Right lobe of liver (tissue), 4 donors: ENCODE data around the gene BEGAIN.

Source experiments
- POLR2A ChIP-seq: fragments of 450-650 bp; IDR thresholded peaks from one replicate; pipeline ENCODE4 v1.6.1; 2017; ENCODE audit warnings: antibody characterized with exemption, mild to moderate bottlenecking
- TF ChIP-seq, protein P1 (sequence below), 4 donors: fragments of 200-600 bp in 3 of 4; fragments of 450-650 bp in 1 of 4; IDR thresholded peaks; one replicate each; pipeline versions ENCODE4 v1.5.1 to v1.8.0; 2016 to 2022; ENCODE audit warnings: antibody characterized with exemption in 4 of 4, mild to moderate bottlenecking in 2 of 4
- donor health status: DM: no; HTN: no; CAD: no.
- donor health status: DM: no; HTN: no; CAD: no.
- donor health status: DM: no; HTN: yes; CAD: no.

DNA sequence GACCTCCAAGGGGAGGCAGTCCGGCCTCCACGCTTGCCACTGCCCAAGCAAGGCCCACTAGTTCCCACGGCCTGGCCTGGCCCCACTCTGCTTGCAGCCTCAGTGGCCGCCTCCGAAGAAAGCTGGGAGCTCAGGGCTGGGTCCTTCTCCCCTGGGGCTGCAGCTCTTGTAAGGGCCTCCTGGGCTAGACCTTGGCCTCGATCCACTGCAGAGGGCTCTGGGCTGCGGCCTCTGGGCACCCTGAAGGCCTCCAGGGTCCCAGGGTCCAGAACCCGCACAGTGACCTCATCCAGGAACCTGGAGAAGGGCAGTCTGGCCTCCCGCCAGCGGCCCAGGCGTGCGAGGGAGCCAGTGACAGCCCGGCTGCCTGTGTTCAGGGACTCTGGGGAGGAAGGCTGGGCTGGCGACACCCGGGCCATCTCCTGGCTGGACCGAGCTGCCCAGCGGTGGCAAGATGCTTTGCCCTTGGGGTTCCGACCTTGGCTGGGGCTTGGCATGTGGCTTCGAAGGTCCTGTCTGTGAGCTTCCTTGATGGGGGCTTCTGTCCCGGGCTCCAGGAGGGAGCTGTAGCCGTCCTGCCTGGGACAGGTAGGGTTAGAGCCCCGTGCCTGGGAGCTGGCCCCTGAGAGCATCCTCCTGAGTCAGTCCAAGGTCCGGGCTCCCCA, 9.8 kb downstream of the BEGAIN start:
- TF ChIP-seq, protein P1, sequence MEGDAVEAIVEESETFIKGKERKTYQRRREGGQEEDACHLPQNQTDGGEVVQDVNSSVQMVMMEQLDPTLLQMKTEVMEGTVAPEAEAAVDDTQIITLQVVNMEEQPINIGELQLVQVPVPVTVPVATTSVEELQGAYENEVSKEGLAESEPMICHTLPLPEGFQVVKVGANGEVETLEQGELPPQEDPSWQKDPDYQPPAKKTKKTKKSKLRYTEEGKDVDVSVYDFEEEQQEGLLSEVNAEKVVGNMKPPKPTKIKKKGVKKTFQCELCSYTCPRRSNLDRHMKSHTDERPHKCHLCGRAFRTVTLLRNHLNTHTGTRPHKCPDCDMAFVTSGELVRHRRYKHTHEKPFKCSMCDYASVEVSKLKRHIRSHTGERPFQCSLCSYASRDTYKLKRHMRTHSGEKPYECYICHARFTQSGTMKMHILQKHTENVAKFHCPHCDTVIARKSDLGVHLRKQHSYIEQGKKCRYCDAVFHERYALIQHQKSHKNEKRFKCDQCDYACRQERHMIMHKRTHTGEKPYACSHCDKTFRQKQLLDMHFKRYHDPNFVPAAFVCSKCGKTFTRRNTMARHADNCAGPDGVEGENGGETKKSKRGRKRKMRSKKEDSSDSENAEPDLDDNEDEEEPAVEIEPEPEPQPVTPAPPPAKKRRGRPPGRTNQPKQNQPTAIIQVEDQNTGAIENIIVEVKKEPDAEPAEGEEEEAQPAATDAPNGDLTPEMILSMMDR (IDR thresholded peaks at IDR 0.05), result no peak
- no peak for TF ChIP-seq POLR2A
